Stomach (tissue), 4 donors: ENCODE results near the gene ARF4.
"Not testable (repeated sequence)": the region's sequence is repeated elsewhere in the genome, so short reads cannot be mapped to it uniquely, and the experiment has no call there.

Experiments used
- EP300 ChIP-seq: sonication (generic); formaldehyde crosslinking; IDR thresholded peaks from one replicate; pipeline ENCODE4 v1.6.1; 2017; ENCODE audit warnings: antibody characterized with exemption
- POLR2A ChIP-seq, 4 donors: fragments of 450-650 bp; IDR thresholded peaks; one replicate each; pipeline ENCODE4 v1.6.1; 2016; ENCODE audit warnings: antibody characterized with exemption in 4 of 4, control low read depth in 2 of 4, mild to moderate bottlenecking in 1 of 4, moderate library complexity in 1 of 4
- POLR2AphosphoS5 ChIP-seq, 3 donors: sonication (generic); formaldehyde crosslinking; IDR thresholded peaks; one replicate each; pipeline ENCODE4 v1.6.1; 2016; ENCODE audit warnings: antibody characterized with exemption in 3 of 3
- TF ChIP-seq, protein P1 (sequence below), 7 experiments: fragments of 450-650 bp in 4 of 7; fragments of 200-600 bp in 3 of 7; sonication (generic) in 3 of 7; IDR thresholded peaks; one replicate each; pipeline ENCODE4 v1.5.1; 2016 to 2019; ENCODE audit warnings: antibody characterized with exemption in 7 of 7, control low read depth in 2 of 7, mild to moderate bottlenecking in 1 of 7

DNA sequence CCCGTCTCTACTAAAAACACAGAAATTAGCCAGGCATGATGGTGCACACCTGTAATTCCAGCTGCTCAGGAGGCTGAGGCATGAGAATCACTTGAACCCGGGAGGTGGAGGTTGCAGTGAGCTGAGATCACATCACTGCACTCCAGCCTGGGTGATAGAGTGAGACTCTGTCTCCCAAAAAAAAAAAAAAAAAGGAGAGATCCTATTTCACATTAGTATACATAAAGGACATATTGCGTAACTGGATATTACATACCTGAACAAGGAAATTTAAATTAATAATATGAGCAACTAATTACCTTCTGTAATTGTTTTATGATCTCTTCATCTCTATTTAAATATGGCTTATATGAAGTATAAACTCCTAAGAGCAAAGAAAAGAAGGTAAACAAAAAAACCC, 37.1 kb upstream of the ARF4 start:
- TF ChIP-seq, protein P1, sequence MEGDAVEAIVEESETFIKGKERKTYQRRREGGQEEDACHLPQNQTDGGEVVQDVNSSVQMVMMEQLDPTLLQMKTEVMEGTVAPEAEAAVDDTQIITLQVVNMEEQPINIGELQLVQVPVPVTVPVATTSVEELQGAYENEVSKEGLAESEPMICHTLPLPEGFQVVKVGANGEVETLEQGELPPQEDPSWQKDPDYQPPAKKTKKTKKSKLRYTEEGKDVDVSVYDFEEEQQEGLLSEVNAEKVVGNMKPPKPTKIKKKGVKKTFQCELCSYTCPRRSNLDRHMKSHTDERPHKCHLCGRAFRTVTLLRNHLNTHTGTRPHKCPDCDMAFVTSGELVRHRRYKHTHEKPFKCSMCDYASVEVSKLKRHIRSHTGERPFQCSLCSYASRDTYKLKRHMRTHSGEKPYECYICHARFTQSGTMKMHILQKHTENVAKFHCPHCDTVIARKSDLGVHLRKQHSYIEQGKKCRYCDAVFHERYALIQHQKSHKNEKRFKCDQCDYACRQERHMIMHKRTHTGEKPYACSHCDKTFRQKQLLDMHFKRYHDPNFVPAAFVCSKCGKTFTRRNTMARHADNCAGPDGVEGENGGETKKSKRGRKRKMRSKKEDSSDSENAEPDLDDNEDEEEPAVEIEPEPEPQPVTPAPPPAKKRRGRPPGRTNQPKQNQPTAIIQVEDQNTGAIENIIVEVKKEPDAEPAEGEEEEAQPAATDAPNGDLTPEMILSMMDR (IDR thresholded peaks at IDR 0.05): not testable (repeated sequence)
- TF ChIP-seq EP300; POLR2AphosphoS5 (IDR thresholded peaks at IDR 0.05); POLR2A (IDR thresholded peaks at IDR 0.05): not testable (repeated sequence)
